HG03432 (cell line): ENCODE results near the gene TBCB.
"Not testable (repeated sequence)": the region's sequence is repeated elsewhere in the genome, so short reads cannot be mapped to it uniquely, and the experiment has no call there.

Experiments used
- ATAC-seq: cut with Tn5 transposase; IDR thresholded peaks from one replicate; pipeline ENCODE4 v1.9.1; 2021; ENCODE audit warnings: mild to moderate bottlenecking, moderate library complexity; ENCODE audit not compliant: unreplicated experiment

The TBCB gene

GRCh38 chr19:36134867-36135266 lies 19.6 kb downstream of the TBCB start:
- ATAC-seq: not testable (repeated sequence)

DNA sequence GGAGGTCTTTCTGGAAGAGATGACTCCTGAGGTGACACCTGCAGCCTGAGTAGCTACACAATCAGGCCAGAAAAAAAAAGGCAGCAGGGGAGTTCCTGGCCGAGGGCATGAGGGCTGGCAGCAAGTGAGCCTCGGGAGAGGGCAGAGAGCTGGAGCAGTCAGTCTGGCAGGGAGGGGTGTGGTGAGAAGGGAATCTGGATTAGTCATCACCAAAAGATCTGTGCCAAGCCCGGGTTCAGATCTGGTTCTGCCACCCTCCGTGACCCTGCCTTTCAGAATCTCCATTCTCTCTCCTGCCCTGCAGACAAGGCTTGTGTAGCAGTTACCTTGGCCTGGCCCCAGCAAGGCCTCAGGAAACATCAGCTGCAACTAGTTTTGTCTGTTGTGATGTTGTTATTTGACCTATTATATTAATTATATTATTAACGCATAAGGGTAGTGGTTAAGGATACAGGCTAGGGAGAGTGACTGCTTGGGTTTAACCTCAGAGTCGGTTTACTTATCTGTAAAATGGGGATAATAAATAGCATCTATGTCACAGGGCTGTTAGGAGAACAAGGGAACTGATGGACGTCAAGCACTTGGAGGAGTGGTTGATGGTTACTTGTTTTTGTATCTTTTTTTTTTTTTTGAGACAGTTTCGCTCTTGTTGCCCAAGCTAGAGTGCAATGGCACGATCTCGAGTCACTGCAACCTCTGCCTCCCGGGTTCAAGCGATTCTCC lies 21.9 kb downstream of the TBCB start:
- ATAC-seq: no peak

GRCh38 chr19:36139120-36139472 lies 23.8 kb downstream of the TBCB start:
- ATAC-seq: no peak

- peak; percentile 81 for ATAC-seq
Measured at GRCh38 chr19:36139473-36140303, 24.4 kb downstream of the TBCB start, which contains the start of gene CAPNS1. CAPNS1 (plus strand) TSS chr19:36140066; CDS start chr19:36141012, 946 bp downstream.

GRCh38 chr19:36140304-36141038 lies 25.2 kb downstream of the TBCB start:
- ATAC-seq: peak; percentile 9

DNA sequence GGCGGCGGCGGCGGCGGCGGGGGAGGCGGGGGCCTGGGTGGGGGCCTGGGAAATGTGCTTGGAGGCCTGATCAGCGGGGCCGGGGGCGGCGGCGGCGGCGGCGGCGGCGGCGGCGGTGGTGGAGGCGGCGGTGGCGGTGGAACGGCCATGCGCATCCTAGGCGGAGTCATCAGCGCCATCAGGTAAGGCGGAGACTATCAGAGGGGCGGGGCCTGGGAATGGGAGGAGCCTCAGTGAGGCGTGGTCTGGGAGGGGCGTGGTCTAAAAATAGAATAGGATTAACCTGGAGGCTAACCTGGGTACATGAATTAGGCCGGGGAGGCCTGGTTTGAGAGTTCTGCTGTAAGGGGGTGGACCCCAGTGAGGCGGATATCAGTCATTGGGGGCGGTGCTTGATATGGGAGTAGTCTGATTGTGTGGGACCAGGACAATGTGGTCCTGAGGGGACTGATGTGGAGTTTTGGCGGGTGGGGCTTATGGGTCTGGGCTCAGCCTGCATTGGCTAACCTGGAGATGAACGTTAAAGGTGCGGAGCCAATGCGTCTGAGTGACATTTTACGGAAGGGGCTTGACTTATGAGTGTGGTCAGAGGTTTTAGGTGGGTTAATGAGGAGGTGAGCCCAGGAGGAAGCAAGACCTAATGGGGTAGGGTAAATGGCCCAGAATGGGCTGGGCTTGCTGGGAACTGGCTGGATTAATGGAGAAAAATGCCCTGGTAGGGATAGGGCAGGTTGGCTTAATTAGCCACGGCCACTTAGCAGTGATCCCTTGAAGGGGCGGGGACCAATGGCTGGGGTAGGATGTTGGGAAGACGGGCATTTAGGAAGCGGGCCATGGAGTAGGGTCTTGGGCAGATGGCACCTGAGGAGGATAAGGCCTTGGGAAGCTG lies 26.0 kb downstream of the TBCB start:
- peak; percentile 52 for ATAC-seq

DNA sequence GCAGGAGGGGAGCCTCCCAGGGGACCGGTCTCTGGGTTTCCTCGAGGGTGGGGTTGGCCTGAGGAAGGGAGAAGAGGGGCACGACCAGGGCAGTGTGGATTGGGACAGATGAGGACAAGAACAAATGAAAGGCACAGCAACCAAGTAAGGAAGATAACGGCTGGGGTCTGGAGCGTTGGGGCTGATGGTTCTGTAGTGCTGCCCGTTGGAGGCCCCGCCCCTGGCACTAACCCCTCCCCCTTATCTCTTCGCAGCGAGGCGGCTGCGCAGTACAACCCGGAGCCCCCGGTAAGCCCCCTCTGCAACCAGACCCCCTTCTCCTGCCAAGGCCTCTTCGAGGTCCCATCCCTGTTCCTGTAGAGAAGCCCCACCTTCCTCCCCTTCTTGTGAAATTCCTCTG lies 26.8 kb downstream of the TBCB start:
- ATAC-seq: no peak

- ATAC-seq: no peak
Measured at GRCh38 chr19:36142496-36142895, 27.2 kb downstream of the TBCB start.

DNA sequence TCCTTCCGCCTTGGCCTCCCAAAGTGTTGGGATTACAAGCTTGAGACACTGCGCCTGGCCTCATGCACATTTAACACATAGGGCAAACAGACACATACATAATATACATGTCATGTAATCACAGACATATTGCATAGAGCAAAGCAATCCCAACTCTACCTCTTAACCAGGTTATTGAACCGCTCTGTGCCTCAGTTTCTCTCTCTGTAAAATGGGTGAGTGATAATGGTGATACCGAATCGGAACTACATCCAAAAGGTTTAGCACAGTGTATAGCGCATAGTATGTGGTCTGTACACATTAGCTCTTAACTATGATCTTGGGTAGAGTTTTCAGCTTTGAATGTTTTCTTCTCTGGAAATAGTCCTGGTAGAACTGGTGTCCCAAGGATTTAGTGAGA lies 29.4 kb downstream of the TBCB start:
- ATAC-seq: no peak

DNA sequence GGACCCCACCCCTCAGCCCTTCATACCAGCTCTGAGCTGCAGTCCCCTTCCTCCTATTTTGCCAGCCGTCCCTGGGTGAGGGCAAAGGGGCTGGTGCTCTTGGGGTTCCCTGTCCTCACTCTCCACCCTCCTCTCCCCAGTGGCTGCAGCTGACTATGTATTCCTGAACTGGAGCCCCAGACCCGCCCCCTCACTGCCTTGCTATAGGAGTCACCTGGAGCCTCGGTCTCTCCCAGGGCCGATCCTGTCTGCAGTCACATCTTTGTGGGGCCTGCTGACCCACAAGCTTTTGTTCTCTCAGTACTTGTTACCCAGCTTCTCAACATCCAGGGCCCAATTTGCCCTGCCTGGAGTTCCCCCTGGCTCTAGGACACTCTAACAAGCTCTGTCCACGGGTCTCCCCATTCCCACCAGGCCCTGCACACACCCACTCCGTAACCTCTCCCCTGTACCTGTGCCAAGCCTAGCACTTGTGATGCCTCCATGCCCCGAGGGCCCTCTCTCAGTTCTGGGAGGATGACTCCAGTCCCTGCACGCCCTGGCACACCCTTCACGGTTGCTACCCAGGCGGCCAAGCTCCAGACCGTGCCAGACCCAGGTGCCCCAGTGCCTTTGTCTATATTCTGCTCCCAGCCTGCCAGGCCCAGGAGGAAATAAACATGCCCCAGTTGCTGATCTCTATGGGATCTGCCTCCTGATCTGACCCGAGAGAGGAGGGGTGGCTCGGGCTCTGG lies 34.6 kb downstream of the TBCB start:
- ATAC-seq: no peak

DNA sequence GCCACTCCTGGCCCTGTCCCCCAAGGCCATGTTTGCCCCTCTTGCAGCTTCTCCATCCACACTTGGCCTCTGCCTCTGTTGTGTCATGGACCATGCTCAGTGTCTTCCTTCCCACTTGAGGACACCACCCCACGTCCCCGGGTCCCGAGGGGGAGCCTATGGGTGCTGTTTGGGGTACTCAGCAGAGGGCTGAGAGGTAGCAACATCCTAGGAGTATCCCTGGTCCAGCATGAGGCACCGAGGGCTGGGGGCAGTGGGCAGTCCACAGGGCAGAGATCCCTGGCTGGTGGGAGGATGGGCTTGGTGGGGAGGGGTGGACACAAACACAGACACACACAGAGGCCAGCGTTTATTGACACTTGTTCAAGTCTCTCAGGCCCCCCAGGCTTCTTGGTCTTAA lies 35.3 kb downstream of the TBCB start:
- ATAC-seq: no peak

GRCh38 chr19:36151144-36152018 lies 36.1 kb downstream of the TBCB start:
- ATAC-seq: no peak

DNA sequence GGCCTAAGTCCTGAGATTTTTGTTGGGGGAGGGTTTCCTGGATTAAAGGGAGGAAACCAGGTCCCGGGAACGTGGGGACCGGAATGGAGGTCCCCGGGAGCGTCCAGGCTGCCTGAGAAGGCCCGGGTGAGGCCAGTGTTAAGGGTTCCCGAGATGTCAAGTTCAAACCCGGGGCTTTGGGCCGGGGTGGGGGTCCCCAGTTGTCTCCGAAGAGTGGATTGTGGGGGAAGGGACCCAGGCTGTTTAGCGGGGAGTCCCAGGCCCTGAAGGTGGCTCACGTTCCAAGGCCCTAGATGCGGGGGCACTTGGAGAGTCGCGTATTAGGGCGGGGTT lies 36.7 kb downstream of the TBCB start:
- ATAC-seq: no peak

DNA sequence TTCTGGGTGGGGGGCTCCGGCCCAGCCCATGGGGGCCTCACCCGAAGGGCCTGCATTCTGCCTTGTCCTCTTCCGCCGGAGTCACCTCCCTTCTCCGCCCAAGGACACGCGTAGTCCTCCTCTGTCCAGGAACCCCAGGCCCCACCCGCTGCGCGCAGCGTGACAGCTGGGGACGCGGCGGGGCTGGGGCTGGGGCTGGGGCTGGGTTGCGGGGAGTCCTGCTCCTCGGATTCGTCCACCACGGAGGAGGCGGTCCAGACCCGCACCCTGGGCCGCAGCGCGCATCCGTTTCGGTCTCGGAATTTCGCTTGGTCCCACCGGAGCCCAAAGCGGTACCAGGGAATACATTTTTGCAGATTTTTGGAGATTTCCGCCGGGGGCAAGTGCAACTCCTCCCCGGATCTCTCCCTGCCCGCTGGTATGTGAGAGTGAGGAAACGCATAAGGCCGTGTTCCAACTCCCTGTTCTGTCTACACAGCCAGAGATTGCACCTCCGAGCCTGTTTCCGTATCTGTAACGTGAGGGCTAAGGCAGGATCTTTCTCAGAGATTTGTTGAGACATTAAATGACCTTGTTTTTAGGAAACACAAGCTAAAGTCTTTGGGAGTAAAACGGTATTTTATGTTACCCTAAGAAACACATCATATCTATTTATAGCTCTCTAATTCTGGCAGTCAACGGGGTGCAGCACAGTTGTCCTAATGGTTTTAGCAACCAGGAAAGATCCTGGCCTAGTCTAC lies 37.3 kb downstream of the TBCB start, which contains the start of gene COX7A1:
TSS of gene COX7A1 (minus strand) at position 96 of the 740 bp plus-strand sequence. CDS start at position 56, 40 bp downstream.
- ATAC-seq: no peak

- no peak for ATAC-seq
Measured at GRCh38 chr19:36153126-36153525, 37.9 kb downstream of the TBCB start.

- ATAC-seq: no peak
Measured at GRCh38 chr19:36160821-36161596, 45.7 kb downstream of the TBCB start.

GRCh38 chr19:36163813-36164212 lies 48.5 kb downstream of the TBCB start:
- no peak for ATAC-seq
